ENCODE data around the gene VSTM5.

DNA sequence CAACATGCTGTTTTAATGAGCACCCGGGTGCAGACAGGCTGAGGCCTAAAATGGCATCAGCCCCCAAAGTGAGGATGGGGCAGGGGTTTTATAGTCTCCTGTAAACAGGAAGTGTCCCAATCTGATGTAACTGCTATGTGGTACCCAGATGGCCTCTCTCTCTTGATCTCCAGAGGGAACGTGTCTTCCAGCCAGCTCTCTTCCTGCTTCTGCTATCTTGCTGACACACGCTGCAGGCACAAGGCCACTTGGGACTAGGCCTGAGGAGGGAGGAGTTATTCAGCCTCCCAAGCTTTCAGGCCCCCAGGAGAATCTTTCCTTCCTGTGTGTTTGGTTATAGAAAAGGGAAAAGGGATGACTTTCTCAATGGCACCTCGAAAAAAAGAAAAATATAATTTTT lies 11.4 kb upstream of the VSTM5 start:
- TF ChIP-seq POLR2AphosphoS5 (IDR thresholded peaks at IDR 0.05; ENCODE audit: low read depth, low read length) = no peak
- TF ChIP-seq POLR2A (IDR thresholded peaks at IDR 0.05; ENCODE audit: low read depth, low read length) = no peak
- TF ChIP-seq TAF1 (IDR thresholded peaks at IDR 0.05; ENCODE audit: borderline replicate concordance, low read depth, low read length) = no peak
